NCI-H2196 treated with DMSO at 0.1 percent for 48 hours (cell line): Measurements from ENCODE around the gene UGT2B11.
"Not testable (repeated sequence)": the region's sequence is repeated elsewhere in the genome, so short reads cannot be mapped to it uniquely, and the experiment has no call there.

Experiments
- DNase-seq: peaks from one replicate; lab custom pipeline; 2025; ENCODE audit not compliant: unreplicated experiment; lab: John Stamatoyannopoulos, UW

UGT2B11 gene

GRCh38 chr4:69214716-69215115 is at the start of gene UGT2B11:
UGT2B11 (minus strand) TSS chr4:69214748; CDS start chr4:69214722, 26 bp downstream.
- no peak for DNase-seq

GRCh38 chr4:69253147-69253772 is 38.7 kb upstream of the UGT2B11 start:
- not testable (repeated sequence) for DNase-seq

- DNase-seq: not testable (repeated sequence)
Observed at GRCh38 chr4:69250884-69251283, 36.3 kb upstream of the UGT2B11 start.

- not testable (repeated sequence) for DNase-seq
Observed at GRCh38 chr4:69242562-69243240, 28.2 kb upstream of the UGT2B11 start.

GRCh38 chr4:69241746-69242145 is 27.2 kb upstream of the UGT2B11 start:
- not testable (repeated sequence) for DNase-seq

- DNase-seq: not testable (repeated sequence)
Observed at GRCh38 chr4:69240787-69241186, 26.2 kb upstream of the UGT2B11 start.

- no peak for DNase-seq
Observed at GRCh38 chr4:69239557-69240168, 25.1 kb upstream of the UGT2B11 start.

- DNase-seq: no peak
Observed at GRCh38 chr4:69239092-69239491, 24.5 kb upstream of the UGT2B11 start.

GRCh38 chr4:69224891-69225290 is 10.3 kb upstream of the UGT2B11 start:
- DNase-seq: no peak

GRCh38 chr4:69223277-69223676 is 8.7 kb upstream of the UGT2B11 start:
- DNase-seq: not testable (repeated sequence)

- DNase-seq: not testable (repeated sequence)
Observed at GRCh38 chr4:69218491-69218890, 3.9 kb upstream of the UGT2B11 start.

GRCh38 chr4:69210911-69211310 is 3.6 kb downstream of the UGT2B11 start:
- DNase-seq: no peak

- DNase-seq: not testable (repeated sequence)
Observed at GRCh38 chr4:69198506-69198905, 16.0 kb downstream of the UGT2B11 start.

GRCh38 chr4:69196209-69196965 is 18.2 kb downstream of the UGT2B11 start:
- DNase-seq: no peak

GRCh38 chr4:69194166-69194565 is 20.4 kb downstream of the UGT2B11 start:
- no peak for DNase-seq

GRCh38 chr4:69191905-69192304 is 22.6 kb downstream of the UGT2B11 start:
- not testable (repeated sequence) for DNase-seq

- not testable (repeated sequence) for DNase-seq
Observed at GRCh38 chr4:69190621-69191020, 23.9 kb downstream of the UGT2B11 start.

- DNase-seq: not testable (repeated sequence)
Observed at GRCh38 chr4:69181519-69182169, 32.9 kb downstream of the UGT2B11 start.

GRCh38 chr4:69179817-69180216 is 34.7 kb downstream of the UGT2B11 start:
- DNase-seq: not testable (repeated sequence)

GRCh38 chr4:69178751-69179205 is 35.8 kb downstream of the UGT2B11 start:
- not testable (repeated sequence) for DNase-seq
